GM12874 (cell line): ENCODE measurements around the gene UTP11.

ENCODE experiments used
- TF ChIP-seq, protein P1 (sequence below): IDR thresholded peaks from 2 replicates; pipeline ENCODE4 v1.5.1; 2011; ENCODE audit warnings: low read depth, mild to moderate bottlenecking, control low read depth, low read length, moderate library complexity; ENCODE audit not compliant: insufficient read depth

Gene UTP11

DNA sequence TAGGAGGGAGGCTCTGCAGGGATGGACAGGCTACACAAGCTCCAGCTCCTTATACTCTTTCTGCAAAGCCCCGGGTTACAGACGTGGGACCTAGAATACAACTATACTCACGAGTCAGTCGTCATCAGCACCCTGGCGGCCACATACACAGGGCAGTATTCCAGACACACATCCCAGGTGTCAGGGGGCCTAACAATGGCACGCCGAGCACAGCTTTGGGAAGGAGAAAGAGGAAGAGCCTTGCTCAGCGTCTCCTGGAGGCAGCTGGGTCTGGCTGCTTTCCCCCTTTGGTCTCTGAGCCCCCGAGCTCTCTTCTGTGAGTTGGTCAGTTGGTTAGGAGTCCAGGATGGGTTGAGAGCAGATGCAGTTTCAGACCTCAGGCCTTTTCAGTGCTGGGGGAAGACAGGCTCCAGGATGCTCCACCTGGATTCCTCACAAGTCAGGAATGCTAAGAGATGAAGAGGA, 38.6 kb downstream of the UTP11 start:
- TF ChIP-seq, protein P1, sequence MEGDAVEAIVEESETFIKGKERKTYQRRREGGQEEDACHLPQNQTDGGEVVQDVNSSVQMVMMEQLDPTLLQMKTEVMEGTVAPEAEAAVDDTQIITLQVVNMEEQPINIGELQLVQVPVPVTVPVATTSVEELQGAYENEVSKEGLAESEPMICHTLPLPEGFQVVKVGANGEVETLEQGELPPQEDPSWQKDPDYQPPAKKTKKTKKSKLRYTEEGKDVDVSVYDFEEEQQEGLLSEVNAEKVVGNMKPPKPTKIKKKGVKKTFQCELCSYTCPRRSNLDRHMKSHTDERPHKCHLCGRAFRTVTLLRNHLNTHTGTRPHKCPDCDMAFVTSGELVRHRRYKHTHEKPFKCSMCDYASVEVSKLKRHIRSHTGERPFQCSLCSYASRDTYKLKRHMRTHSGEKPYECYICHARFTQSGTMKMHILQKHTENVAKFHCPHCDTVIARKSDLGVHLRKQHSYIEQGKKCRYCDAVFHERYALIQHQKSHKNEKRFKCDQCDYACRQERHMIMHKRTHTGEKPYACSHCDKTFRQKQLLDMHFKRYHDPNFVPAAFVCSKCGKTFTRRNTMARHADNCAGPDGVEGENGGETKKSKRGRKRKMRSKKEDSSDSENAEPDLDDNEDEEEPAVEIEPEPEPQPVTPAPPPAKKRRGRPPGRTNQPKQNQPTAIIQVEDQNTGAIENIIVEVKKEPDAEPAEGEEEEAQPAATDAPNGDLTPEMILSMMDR, result no peak

DNA sequence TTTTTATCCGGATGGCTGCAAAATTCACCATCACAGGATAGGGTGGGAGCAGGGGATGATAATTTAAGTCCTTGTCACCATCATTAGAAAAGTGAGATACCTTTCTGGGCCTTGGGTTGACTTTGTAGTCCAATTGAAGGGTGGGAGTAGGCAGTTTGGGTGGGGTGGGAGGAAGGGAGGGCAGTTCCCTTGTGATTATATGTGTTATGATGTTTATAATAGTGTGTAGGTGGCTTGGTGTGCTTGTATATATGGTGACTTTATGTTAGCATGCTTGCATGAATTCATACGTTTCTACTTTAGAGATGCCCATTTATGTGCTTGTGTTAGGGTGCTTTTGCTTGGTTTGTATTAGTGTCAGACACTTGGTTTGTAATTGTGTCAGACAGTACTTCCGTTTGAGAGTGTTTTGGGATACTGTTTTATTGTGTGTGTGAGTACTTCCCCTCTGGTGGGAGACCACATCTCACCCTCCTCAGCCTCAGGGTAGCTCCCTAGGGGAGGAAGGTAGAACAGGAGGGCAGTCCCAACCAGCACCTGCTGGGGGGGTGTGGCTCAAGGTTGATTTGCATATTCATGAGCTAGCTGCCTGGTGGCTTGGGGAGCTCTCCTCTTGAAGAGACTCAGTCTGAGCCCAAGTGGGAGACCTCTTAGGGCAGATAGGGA, 40.3 kb downstream of the UTP11 start:
- TF ChIP-seq, protein P1, result no peak

GRCh38 chr1:38053416-38054091, 41.0 kb downstream of the UTP11 start:
- TF ChIP-seq, protein P1, result no peak

GRCh38 chr1:38055398-38055797, 42.9 kb downstream of the UTP11 start:
- TF ChIP-seq, protein P1, result no peak

GRCh38 chr1:38055965-38056364, 43.4 kb downstream of the UTP11 start:
- TF ChIP-seq, protein P1, result no peak

GRCh38 chr1:38059635-38060250, 47.2 kb downstream of the UTP11 start:
- TF ChIP-seq, protein P1, result no peak

DNA sequence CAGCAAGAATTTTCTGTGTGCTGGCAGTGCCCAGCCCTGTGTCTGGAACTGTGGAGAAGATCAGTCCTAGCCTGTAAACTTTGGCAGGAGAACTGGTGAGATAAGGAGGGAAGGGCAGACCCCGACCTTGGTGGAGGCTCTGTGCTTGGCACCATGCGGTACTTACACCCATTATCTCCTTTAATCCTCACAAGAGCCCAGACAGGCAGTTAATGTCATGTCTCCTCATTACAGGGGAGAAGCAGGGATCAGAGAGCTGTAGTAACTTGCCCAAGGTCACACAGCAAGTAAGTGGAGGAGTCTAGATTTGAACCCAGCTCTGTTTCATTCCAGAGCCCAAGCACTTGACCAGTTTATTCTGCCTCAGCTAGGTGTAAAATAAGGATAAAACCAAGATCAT, 48.0 kb downstream of the UTP11 start:
- TF ChIP-seq, protein P1, result no peak
